Measurements from ENCODE around the gene TNS4. TPM values are rescaled to one million over a fixed set of nuclear protein-coding genes. Genes with fewer than 3 reads are reported as not detected.

The TNS4 gene
- total and polyA plus RNA-seq, 7 donors, result 0.04 to 0.06 TPM; not detected in 5

GRCh38 chr17:40542558-40543411 is 41.4 kb upstream of the TNS4 start:
- Histone ChIP-seq H3K9me3 (no peaks in the 10 kb centered on the region), H3K36me3 (ENCODE audit: insufficient read depth in 1 of 2, low read depth in 1 of 2) (no peaks in the 10 kb centered on the region), H3K27ac (peak overlapping the region; percentile 78), H3K4me3 (no peak overlapping the region), H3K4me1 (peaks cover 42% of the 10 kb centered on the region), H3K27me3 (ENCODE audit: insufficient read depth in 3 of 3, low read length in 2 of 3) (no peaks in the 10 kb centered on the region)
- no peak for TF ChIP-seq CTCF (IDR thresholded peaks at IDR 0.05)
- 42 to 54% (median 51%) methylated on average over 14 of the region's 14 CpGs for WGBS, 3 donors
- DNase-seq, result peak; percentile 88 to 89
- intact Hi-C loops (cut with DNase I), result no loop called here
- ATAC-seq, result peak; percentile 43 to 79 (median 68)

- peak overlapping the region; percentile 78 for H3K27ac ChIP-seq
- peak; percentile 60 to 83 for DNase-seq
- no peak overlapping the region for H3K4me3 ChIP-seq
- H3K4me1 ChIP-seq, result peaks cover 44% of the 10 kb centered on the region
- 60 to 61% (median 60%) methylated on average over 18 of the region's 18 CpGs for WGBS, 3 donors
- no peaks in the 10 kb centered on the region for H3K36me3 ChIP-seq (ENCODE audit: insufficient read depth in 1 of 2, low read depth in 1 of 2)
- H3K9me3 ChIP-seq, result no peaks in the 10 kb centered on the region
- TF ChIP-seq CTCF (IDR thresholded peaks at IDR 0.05), result no peak
- intact Hi-C loops (cut with DNase I), result no loop called here
- H3K27me3 ChIP-seq (ENCODE audit: insufficient read depth in 3 of 3, low read length in 2 of 3), result no peaks in the 10 kb centered on the region
- ATAC-seq, result peak; percentile 15 to 53 (median 38)
Measured at GRCh38 chr17:40541873-40542557, 40.6 kb upstream of the TNS4 start.

- Histone ChIP-seq H3K4me1 (peaks cover 49% of the 10 kb centered on the region), H3K36me3 (ENCODE audit: insufficient read depth in 1 of 2, low read depth in 1 of 2) (no peaks in the 10 kb centered on the region), H3K27ac (peak overlapping the region; percentile 78), H3K9me3 (no peaks in the 10 kb centered on the region), H3K27me3 (ENCODE audit: insufficient read depth in 3 of 3, low read length in 2 of 3) (no peaks in the 10 kb centered on the region), H3K4me3 (no peak overlapping the region)
- WGBS, 3 donors, result 81 to 85% (median 84%) methylated on average over 20 of the region's 20 CpGs
- intact Hi-C loops (cut with DNase I), result no loop called here
- no peak for DNase-seq
- ATAC-seq, result no peak
- no peak for TF ChIP-seq CTCF (IDR thresholded peaks at IDR 0.05)
Measured at GRCh38 chr17:40541060-40541872, 39.8 kb upstream of the TNS4 start.

GRCh38 chr17:40540448-40540847 is 39.0 kb upstream of the TNS4 start:
- Histone ChIP-seq H3K9me3 (no peaks in the 10 kb centered on the region), H3K36me3 (ENCODE audit: insufficient read depth in 1 of 2, low read depth in 1 of 2) (no peaks in the 10 kb centered on the region), H3K27ac (peak overlapping the region; percentile 50), H3K4me3 (no peak overlapping the region), H3K27me3 (ENCODE audit: insufficient read depth in 3 of 3, low read length in 2 of 3) (no peaks in the 10 kb centered on the region), H3K4me1 (peaks cover 49% of the 10 kb centered on the region)
- 89 to 94% (median 90%) methylated on average over 8 of the region's 8 CpGs for WGBS, 3 donors
- intact Hi-C loops (cut with DNase I), result no loop called here
- ATAC-seq, result no peak
- no peak for DNase-seq
- TF ChIP-seq CTCF (IDR thresholded peaks at IDR 0.05), result no peak
